MV-4-11 (cell line): Measurements from ENCODE around the gene UTF1.

Experiments used
- DNase-seq: peaks from one replicate; lab custom pipeline; 2025; lab: John Stamatoyannopoulos, UW

UTF1 gene

DNA sequence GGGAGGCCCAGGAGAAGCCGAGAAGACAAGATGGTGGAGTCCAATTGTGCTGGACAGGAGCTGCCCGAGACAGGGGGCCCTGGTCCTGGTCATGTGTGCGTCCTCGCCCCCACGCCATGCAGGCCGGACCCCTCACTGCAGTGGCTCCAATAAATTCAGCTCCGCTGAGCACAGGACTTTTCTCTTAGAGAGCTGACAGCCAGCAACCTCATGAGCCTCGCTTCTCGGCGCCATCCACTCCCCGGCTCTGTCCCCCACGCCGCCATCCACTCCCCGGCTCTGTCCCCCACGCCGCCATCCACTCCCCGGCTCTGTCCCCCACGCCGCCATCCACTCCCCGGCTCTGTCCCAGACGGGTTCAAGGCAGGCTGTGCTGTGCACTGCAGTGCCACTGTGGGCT, 2.8 kb upstream of the UTF1 start:
- DNase-seq: no peak

DNA sequence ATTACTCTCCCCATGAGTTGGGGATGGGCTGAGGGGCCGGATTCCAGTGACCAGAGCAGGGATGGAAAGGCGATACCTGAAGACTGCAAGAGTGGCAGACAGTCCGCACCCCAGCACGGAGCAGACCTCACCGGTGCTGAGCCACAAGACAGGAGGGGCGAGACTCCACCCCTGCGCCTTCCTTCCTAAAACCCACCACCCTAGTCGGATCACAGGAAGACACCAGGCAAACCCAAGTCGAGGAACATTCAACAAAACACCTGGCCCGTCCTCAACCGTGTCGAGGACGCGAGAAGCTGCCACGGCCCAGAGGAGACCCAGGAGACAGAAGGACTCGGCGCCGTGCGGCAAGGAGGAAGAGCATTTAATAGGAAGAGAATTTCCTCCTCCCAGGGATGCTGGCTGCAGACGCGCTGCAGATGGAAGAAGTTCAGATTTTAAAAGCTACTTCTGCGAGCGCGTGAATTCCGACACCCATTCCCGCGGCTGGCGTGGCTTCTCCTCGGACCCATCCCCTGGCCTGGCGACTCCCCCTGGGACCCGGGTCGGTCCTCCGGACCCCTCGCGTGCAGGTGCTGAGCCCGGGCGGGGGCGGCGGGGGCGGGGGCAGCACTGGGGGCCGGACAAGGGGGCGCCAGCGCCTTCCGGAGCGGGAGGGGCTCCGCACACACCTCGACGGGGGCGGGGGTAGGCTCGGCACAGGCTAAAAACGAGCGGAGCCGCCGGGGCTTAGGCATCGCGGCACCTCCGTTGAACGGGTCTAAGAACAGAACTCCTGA, 563 bp upstream of the UTF1 start:
- DNase-seq: no peak

DNA sequence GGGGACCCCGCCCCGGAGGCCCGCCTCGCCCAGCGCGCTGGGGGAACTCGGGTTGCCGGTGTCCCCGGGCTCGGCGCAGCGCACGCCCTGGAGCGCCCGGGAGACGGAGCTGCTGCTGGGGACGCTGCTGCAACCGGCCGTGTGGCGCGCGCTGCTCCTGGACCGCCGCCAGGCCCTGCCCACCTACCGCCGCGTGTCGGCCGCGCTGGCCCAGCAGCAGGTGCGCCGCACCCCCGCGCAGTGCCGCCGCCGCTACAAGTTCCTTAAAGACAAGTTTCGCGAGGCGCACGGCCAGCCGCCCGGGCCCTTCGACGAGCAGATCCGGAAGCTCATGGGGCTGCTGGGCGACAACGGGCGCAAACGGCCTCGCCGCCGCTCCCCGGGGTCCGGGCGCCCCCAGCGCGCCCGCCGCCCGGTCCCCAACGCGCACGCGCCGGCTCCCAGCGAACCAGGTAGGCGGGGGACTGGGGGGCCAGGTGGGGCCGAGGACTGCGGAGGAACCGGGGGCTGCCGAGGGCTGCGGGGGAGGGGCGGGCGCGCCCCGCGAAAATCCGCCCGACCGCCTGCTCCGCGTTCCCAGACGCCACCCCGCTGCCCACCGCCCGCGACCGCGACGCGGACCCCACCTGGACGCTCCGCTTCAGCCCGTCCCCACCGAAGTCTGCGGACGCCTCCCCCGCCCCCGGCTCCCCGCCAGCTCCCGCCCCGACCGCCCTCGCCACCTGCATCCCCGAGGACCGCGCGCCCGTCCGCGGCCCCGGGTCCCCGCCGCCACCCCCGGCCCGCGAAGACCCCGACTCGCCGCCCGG, 574 bp downstream of the UTF1 start:
- peak; percentile 78 for DNase-seq

DNA sequence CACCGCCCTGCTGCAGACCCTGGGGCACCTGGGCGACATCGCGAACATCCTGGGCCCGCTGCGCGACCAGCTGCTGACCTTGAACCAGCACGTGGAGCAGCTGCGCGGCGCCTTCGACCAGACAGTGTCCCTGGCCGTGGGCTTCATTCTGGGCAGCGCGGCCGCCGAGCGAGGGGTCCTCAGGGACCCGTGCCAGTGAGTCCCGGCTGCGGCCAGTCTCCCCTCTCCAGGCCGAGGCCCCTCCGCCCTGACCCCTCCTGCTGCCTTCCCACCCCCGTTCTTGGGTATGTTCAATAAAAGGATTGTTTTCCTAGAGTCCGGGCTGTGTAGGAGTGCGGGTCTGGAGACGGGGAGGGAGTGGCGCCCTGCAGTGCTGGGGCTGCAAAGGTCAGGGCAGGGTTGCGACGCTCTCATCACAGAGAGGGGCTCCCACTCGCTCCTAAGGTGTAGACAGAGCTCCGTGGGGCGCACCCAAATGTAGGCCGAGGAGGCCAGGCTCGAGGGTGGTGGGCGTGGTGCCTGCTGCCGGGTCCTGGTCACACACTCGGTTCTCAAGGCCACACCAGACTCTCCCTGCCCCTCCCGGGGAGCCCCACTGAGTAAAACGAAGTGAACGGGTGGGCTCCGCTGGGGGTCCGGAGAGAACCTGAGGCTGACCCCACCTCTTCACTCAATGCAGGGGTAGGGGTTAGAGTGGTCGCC, 1.4 kb downstream of the UTF1 start:
- DNase-seq: no peak

DNA sequence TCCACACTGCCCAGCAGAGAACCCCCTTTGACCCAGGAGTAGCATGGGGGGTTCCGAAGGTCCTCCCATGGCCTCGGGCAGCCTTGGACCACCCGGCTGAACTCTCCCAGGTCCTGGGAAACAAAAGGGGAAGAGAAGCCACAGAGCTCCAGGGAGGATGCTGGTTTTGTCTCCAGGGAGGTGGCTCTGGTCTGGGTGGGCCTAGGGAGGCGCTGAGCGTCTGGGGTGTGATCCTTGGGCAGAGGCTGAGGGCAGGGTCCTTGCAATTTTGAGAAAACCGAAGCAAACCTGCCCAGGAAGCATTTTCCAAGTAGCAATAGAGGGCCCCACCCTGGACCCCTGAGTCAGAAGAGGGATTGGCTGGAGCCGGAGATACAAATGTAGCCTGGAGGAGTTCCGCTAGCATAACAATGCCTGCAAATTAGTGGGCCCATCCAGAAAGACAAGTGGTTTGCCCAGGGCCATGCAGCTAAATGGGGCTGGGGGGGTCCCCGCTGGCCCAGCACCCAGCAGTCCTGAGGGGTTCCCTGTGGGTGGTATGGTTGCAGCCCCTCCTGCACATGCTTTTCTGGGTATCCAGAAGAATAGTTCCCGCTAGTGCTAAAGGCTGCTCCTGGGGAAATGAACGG, 2.0 kb downstream of the UTF1 start:
- no peak for DNase-seq

DNA sequence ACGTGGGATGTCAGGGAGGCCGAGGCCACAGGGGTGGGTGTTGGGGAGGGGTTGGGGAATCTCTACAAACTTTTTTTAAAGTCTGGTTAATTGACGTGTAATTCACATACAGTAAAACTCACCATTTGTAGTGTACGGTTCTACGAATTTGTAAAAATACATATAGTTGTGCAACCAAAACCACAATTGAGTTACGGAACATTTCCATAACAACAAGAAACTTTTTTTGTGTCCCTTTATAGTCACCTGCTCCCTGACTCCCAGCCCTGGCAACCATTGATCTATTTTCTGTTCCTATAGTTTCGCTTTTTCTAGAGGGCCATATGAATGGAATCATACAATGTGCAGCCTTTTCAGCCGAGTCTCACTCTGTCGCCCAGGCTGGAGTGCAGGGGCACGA, 4.8 kb downstream of the UTF1 start:
- DNase-seq: peak; percentile 86

DNA sequence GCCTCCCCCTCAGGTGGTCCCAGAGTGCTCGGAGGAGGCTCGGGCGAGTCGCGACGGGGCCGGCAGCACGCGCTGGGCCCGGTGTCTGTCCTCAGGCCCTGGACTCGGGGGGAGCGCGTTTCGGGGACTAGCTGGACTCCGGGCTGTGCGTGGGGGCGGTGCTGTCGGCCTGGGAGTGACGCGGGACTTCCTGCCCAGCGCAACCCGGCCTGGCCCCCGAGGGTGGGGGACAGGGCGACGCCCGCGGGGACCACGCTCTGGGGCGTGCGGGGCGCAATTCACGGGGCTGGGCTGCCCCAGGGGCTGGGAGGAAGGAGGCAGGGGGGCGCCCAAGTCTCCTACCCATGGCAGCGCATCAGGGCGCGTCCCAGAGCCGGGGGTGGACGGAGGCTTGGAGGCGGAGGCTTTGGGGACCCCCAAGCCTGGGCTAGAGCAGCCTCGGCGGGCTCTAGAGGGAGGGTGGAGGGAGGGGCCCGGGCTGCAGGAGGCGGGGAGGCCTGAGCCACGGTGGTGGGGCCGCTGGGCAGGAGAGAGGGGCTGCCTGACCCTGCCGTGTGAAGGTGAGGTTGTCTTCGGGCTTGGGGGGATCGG, 5.3 kb downstream of the UTF1 start:
- DNase-seq: no peak

DNA sequence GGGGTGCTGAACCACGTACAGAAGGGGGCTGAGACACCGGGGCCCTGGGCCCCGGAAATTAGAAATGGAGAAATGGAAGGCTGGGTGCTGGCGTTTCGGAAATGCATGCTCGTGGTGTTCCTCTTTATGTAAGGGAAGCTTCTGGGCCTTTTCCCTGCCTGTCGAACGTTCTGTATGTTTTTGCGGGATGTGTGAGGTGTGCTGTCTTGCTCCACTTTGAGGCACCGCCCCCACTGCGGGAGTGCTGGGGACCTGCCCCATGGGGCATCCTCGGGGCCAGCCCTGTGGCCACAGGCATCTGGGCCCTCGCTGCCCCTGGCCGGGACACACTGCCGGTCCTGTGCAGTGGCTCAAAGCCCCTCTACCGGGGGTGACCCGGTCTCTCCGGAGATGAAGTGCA, 5.9 kb downstream of the UTF1 start:
- peak; percentile 37 for DNase-seq

DNA sequence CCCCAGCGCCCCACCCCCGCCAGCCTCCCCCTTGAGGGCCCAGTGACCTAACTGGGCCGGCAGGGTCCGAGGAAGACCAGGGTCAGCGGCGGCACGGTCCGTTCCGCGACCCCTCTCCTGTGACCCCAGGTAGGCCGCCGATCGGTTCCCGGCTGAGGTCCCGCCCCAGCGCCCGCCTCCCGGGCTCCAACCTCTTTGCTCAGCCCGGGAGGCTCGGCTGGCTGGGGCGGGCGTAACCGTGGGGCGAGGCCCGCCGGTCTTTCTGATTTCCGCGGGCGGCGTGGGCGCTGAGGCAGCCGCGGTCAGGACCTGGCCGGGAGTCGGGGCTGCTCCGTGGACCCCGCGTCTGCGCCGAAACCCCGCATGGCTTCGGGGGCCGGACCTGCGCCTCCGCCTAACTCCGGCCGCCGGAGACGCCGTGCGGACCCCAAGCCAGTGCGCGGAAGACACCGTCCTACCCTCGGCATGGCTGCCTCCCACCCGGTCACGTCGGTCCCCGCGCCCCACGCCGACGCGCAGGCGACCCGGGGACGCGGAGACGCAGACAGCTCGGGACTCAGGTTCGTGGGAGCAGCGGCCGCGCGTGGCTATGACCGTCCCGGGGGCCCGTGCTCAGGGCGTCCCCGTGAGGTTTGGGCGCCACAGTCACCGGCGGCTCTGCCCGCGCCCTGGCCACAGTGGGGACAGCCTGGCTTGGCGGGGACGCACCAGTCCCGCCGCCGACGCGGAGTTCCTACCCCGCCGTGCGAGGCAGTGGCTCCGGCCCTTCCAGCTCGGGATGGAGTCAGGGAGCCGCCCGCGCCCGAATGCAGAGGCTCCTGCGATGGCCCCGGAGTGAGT, 6.6 kb downstream of the UTF1 start:
- DNase-seq: no peak

DNA sequence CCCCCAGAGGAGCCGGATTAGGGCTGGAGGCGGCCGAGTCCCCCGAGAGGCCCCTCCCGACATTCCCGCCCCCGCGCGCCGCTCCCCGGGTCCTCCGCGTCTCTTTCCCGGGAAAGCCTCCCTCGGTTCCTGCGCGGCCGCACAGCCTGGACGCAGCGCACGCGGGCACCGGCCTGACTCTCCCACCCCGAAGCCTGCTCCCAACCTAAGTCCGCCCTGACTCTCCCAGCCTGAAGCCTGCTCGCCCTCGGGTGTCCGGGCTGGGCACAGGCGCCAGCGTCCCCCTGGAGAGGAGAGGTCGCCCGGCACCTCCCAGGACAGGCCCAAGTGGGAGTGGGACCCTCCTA, 7.2 kb downstream of the UTF1 start:
- DNase-seq: no peak

DNA sequence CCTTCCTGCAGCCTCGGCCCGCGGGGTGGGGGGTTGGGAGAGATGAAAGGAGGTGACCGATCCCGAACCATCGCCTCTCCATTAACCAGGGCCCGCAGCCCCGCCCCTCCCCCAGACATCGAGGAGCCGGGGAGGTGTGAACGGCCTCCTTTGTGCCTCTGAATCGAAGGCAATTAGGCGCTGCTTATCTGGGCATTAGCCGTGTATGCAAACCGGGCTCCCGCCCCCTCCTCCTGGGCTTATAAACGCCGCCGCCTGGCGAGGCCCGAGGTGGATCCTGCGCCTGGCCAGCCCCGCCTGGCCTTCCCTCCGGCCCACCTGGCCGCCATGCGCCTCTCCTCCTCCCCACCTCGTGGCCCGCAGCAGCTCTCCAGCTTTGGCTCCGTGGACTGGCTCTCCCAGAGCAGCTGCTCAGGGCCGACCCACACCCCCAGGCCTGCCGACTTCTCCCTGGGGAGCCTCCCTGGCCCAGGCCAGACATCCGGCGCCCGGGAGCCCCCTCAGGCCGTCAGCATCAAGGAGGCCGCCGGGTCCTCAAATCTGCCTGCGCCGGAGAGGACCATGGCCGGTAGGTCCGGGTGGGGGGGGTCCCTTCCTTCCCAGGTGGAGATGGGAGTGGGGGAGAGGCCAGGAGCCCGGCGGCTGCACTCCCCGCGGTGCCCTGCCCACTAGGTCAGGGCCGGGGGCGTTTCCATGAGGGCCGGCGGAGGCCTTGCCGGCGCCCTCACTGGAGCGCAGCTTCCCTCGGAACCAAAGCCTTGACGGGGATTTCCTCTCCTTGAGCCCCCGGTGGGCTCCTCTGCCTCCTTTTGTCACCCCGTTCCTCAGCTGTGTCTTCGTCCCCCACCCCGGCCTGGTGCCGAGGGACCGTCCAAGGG, 7.8 kb downstream of the UTF1 start, which contains the start of gene VENTX:
VENTX (plus strand) TSS at position 268 of the 878 bp plus-strand sequence; CDS start at position 328, 60 bp downstream.
- no peak for DNase-seq

DNA sequence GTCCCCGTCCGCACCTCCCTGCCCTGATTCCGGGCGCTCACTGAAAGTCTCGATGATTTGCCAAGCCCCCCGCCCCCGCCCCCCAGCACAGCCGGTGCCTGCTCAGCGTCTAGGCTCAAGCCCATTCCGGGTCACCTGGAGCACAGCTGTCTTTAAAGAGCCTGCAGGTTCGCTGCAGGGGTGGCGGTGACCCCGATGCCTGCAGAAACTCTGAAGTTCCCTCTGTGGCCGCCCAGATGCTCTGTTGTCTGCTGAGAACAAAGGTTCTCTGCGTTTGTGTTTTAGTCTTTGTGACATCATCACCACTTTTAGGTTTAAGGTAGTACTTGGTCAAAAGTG, 8.4 kb downstream of the UTF1 start:
- no peak for DNase-seq

DNA sequence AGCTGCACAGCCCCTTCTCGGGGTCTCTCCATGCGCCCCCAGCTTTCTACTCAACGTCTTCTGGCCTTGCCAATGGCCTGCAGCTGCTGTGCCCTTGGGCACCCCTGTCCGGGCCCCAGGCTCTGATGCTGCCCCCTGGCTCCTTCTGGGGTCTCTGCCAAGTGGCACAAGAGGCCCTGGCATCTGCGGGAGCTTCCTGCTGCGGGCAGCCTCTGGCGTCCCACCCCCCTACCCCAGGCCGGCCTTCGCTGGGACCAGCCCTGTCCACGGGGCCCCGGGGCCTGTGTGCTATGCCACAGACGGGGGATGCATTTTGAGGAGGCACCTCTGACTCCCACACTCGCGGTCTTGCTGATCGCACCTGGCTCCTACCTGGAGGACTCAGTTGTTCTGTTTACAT, 10.0 kb downstream of the UTF1 start:
- DNase-seq: no peak

DNA sequence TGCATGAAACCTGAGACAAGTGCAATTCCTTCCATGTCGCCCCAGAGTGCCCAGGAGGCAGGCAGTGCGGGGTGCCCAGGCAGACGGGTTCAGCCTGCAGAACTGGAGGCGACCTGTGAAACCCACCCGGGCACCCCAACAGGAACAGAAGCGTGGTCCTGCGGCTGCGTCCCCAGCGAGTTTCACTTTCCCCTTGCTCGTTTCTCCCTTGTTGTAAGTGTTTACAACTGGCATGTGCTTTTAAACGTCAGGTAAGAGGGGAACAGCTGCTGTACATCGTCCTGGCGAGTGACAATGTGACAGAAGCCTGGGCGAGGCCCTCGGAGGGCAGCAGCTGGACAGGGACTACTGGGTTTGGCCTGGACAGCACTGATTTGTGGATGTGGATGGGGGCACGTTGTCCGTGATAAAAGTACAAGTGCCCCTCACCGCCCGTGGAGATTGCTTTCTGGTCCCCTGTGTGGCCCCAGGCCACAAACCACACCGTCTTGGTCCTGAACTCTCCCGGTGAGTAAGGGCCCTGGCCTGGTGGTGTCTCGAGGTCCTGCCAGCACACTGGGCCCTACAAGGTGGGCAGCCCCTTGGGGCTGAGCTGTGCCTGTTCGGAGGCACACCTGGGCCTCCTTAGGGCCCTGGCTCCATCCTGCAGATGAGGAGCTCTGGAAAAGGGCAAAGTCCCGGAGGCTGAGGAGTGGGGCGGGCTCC, 11.6 kb downstream of the UTF1 start:
- DNase-seq: peak; percentile 20

DNA sequence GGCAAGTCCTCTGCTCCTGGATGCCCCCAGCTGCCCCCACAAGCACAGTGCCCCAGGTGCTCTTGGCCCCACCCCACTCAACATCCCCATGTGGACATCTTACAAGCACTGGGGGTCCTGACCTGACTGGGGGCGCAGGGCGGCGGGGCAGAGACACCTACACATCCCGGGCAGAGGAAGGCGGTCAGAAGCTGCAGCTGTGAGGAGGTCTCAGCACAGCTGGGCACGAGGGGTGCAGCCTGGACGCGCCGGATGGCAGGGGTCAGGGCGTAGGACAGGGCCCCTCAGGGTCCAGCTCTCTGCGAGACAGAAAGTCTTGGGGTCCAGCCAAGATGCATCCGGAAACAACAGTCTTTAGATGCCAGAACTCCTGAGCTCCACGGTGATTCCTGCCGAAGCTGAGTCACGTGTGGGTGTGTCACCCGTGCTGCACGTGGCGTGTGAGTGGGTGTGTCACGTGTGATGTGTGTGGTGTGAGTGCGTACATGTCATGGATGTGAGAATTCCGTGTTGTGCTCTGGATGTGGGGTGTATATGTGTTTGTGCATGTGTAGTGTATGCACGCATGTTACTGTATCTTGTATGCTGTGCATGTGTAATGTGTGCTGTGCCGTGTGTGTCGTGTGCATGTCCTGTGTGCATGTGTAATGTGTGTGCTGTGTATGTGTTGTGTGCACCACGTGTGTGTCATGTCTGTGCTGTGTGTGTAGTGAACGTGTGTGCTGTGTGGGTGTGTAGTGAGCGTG, 12.8 kb downstream of the UTF1 start:
- DNase-seq: no peak

DNA sequence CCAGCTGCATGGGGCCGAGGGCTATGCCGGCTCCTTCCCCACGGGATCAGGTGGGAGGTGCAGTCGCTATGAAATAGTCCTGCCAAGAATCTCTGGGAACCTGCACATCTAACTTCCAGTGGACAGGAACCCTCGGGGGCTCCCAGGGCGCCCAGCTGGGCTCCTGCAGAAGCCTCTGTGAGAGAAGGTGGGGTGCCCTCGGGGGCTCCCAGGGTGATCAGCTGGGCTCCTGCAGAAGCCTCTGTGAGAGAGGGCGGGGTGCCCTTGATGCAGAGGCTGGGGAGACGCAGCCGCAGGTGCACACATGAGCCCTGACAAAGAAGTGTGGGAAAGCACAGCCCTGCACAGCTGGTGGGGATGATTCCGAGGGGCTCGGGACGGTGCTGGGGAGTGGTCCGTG, 13.6 kb downstream of the UTF1 start:
- no peak for DNase-seq

DNA sequence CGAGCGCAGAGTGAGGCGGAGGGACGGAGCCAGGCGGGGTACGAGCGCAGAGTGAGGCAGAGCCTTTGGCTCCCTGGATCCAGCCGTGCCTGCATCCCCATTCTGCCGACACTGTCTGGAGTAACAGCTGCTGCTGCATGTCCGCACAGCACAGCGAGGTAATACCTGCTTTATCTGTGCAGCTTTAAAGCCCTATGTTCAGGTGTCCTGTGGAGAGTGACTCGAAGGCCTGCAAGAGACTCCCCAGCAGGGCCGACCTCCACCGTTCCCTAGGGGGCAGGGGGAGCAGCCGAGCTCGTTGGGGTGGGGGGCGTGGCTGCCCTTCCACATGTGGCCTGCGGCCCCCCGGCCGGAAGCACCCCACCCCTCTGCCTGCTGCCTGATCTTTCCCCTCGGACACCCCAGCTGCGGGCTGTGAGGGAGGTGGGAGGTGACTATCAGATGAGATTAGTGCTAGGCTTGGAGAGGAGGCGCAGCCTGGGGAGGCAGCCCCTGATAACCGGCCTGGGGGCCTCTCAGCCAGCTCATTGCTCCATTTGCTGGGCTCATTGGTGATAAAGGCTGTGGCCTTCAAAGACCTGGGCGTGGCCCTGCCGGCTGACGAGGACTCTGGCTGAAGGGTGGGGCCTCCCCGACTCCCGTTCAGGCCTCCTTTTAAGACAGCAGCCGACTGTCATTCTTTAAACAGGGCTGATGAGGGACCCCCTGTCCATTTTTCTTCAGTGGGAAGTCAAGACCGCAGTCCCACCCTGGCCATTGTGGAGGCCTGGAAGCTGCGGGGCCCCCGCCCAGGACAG, 15.6 kb downstream of the UTF1 start:
- no peak for DNase-seq

DNA sequence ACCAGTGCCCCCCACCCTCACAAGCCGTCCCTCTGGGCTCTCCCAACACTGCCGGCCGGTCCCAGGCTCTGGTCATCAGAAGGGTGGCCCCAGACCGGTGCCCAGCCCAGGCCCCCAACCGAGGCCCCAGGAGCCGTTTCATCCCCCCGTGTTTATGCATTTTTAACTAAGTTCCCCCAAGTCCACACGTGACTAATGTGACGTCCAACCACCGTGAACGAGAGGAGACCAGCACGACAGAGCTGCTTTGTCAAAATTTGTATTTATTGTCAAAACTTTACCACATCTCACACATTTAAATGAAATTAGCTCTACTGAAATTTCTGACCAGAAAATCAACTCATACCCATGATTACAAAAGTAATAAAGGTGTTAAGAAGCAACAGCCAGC, 16.2 kb downstream of the UTF1 start:
- no peak for DNase-seq
